Esophagus squamous epithelium (tissue), 4 donors: ENCODE measurements around the gene POU3F2.

Experiments used
- CTCF ChIP-seq, 6 experiments: fragments of 450-650 bp in 4 of 6; fragments of 200-600 bp in 2 of 6; sonication (generic) in 2 of 6; IDR thresholded peaks; one replicate each; pipeline ENCODE4 v1.5.1; 2016 to 2019; ENCODE audit warnings: antibody characterized with exemption in 6 of 6, mild to moderate bottlenecking in 4 of 6, moderate library complexity in 4 of 6
- POLR2A ChIP-seq, 4 donors: fragments of 450-650 bp; IDR thresholded peaks; one replicate each; pipeline ENCODE4 v1.6.1; 2017; ENCODE audit warnings: antibody characterized with exemption in 4 of 4, mild to moderate bottlenecking in 4 of 4, moderate library complexity in 3 of 4

DNA sequence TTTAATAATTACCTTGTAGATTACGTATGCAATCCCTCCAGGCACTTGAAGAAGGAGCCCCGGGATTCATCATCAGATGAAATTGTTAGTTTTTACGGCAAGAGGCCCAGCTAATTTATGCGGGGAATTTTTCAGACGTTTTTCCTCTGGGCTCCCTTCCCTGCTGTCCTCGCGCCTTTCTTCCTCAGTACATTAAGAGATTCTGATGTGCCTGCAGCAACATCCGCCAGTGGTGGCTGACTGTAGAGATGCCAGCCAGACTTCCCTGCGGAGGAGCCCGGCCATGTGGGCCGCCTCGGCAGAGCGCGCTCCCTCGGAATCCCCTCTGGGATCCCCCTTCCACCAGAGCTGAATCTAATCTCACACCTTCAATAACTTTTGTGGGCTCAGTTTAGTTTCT lies 46.4 kb upstream of the POU3F2 start:
- no peak for TF ChIP-seq POLR2A (IDR thresholded peaks at IDR 0.05)
- TF ChIP-seq CTCF (IDR thresholded peaks at IDR 0.05) = no peak
